Measurements from ENCODE around the gene CDK2AP2. TPM values are rescaled to one million over a fixed set of nuclear protein-coding genes. Genes with fewer than 3 reads are reported as not detected.

The CDK2AP2 gene
- polyA plus RNA-seq, 2 of the 4 experiments (the other 2 are of a cell fraction), result 36.6 to 53.1 TPM

DNA sequence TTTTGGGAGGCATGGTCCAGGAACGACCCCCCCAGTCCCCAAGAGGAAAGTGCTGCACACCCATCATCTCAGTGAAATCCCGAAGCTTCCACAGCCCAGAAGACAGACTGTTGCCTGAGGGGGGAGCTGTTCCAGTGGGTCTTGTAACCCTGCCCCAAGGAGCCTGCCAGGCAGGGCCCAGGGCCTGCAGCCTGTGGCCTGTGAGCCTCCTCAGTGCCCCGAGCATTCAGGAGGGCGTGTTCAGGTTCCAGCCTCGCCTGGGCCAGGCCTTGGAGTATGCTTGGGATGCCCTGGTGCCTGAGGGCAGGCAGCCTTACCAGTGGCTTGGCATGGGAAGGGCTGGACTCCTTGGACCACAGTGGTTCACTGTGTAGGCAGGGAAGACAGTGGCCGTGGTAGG is 33.2 kb upstream of the CDK2AP2 start:
- DNase-seq (ENCODE audit: low read depth in 1 of 2, low spot score in 1 of 2), result no peak
- TF ChIP-seq TFCP2L1 (CRISPR knock-in tag; IDR thresholded peaks at IDR 0.05) (no peak), FOSB (CRISPR knock-in tag; IDR thresholded peaks at IDR 0.05) (no peak), GATA3 (IDR thresholded peaks at IDR 0.05; ENCODE audit: borderline replicate concordance) (no peak), EP300 (IDR thresholded peaks at IDR 0.05) (no peak), MYC (IDR thresholded peaks at IDR 0.05; ENCODE audit: borderline replicate concordance, low read length) (no peak), NPAS2 (CRISPR knock-in tag; IDR thresholded peaks at IDR 0.05; ENCODE audit: borderline replicate concordance) (no peak), JUNB (IDR thresholded peaks at IDR 0.05) (no peak), ZSCAN20 (CRISPR knock-in tag; IDR thresholded peaks at IDR 0.05) (no peak), MAFK (IDR thresholded peaks at IDR 0.05; ENCODE audit: partially characterized antibody) (no peak), CEBPB (IDR thresholded peaks at IDR 0.05) (no peak), ESRRA (IDR thresholded peaks at IDR 0.05; ENCODE audit: borderline replicate concordance, low read length) (no peak), RAD21 (conservative IDR thresholded peaks at IDR 0.05 in 1 of 2, IDR thresholded peaks at IDR 0.05 in 1 of 2) (no peak), EHMT2 (IDR thresholded peaks at IDR 0.05; ENCODE audit: low read depth) (no peak), RFX5 (IDR thresholded peaks at IDR 0.05) (no peak), BHLHE40 (IDR thresholded peaks at IDR 0.05; ENCODE audit: low read depth, low read length) (no peak), JUN (IDR thresholded peaks at IDR 0.05) (no peak), CBX8 (IDR thresholded peaks at IDR 0.05) (no peak), CHD2 (IDR thresholded peaks at IDR 0.05; ENCODE audit: low read length, partially characterized antibody) (no peak)
- TF ChIP-seq, protein P1, sequence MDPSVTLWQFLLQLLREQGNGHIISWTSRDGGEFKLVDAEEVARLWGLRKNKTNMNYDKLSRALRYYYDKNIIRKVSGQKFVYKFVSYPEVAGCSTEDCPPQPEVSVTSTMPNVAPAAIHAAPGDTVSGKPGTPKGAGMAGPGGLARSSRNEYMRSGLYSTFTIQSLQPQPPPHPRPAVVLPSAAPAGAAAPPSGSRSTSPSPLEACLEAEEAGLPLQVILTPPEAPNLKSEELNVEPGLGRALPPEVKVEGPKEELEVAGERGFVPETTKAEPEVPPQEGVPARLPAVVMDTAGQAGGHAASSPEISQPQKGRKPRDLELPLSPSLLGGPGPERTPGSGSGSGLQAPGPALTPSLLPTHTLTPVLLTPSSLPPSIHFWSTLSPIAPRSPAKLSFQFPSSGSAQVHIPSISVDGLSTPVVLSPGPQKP (IDR thresholded peaks at IDR 0.05; ENCODE audit: low read depth, low read length), result no peak
- TF ChIP-seq, protein P2, sequence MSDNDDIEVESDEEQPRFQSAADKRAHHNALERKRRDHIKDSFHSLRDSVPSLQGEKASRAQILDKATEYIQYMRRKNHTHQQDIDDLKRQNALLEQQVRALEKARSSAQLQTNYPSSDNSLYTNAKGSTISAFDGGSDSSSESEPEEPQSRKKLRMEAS (IDR thresholded peaks at IDR 0.05), result no peak
- WGBS (ENCODE audit: missing lambda C conversion rate), result 56% methylated on average over 3 of the region's 6 CpGs

DNA sequence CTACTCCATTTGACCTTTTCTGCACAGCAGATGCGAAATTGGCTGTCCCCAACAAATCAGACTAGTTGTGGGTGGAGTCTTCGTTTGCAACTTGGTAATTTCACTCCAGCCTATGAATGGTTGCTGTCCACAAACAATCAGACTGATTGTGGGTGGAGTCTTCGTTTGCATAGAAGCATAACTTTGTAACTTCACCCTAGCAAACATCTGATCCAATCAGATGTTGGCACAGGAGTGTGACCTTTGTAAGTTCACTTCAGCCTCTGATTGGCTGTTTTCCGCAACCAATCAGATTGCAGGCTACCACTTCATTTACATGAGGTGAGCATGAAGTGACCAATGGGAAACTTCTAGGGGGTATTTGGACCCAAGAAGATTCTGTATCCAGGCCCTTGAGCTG is 31.6 kb upstream of the CDK2AP2 start:
- ChIA-PET POLR2A (no interaction called here), CTCF (interaction anchor here (1.4 kb wide), 1 partner anchor 9 kb away, joined by 3 read pairs; no protein-coding TSS in a partner anchor)
- H3K4me3 ChIP-seq, result no peak overlapping the region
- peaks cover 19% of the 10 kb centered on the region for H3K9me3 ChIP-seq
- no peak overlapping the region for H3K27ac ChIP-seq
- no peak for TF ChIP-seq EHF (CRISPR knock-in tag; IDR thresholded peaks at IDR 0.05)
- ATAC-seq (no peak), DNase-seq (ENCODE audit: low read depth in 1 of 2, low spot score in 1 of 2) (no peak), FAIRE-seq (no peak)
- H3K4me2 ChIP-seq, result no peak overlapping the region
- peaks cover 5% of the 10 kb centered on the region for H3K4me1 ChIP-seq
- WGBS (ENCODE audit: missing lambda C conversion rate), result 63% methylated on average over 4 of the region's 4 CpGs

More for the DNA sequence above, 33.2 kb upstream of the CDK2AP2 start:
- Histone ChIP-seq H3K9me3 (0 out of 3 replicates have a peak, but pooled peaks cover 4% of the 10 kb centered on the region), H3K4me2 (no peak overlapping the region), H3K4me3 (no peak overlapping the region), H3K4me1 (peaks cover 12% of the 10 kb centered on the region), H3K27ac (no peak overlapping the region)
- FAIRE-seq (no peak), ATAC-seq (peak; percentile 41 to 44; a peak in 2 of 6 replicates)
- ChIA-PET POLR2A (no interaction called here), CTCF (interaction anchor here (0.9 to 4.1 kb wide), 4 partner anchors 11 to 42 kb away, joined by 3 to 14 read pairs (median 8); partner anchors contain the start of gene GSTP1)

DNA sequence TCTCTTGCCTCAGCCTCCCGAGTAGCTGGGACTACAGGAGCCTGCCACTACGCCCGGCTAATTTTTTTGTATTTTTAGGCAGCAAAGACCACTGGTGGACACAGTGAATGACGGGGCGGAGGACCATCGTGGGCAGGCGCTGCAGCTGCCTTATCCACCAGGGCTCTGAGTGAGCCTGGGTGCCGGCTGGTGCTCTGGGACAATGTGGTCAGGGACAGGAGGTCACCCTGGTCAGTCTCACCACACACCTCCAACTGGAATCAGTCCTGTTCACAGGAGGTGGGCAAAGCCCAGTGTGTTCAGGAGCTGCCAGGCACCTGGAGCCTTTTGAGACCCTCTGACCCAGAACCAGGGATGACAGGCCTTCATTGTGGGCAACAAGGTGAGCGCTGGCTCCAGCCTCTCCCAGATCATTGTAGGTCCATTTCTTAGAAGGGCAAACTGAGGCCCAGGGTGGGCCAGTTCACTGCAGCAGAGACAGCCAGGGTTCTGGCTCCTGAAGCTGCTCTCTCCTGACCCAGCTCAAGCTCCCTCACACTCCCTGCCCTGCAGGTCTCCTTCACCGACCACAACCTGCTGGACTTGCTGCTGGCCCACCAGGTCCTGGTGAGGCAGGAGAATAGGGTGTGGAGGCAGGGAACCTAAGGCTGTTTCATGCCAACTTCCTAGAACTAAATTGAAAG is 31.0 kb upstream of the CDK2AP2 start:
- WGBS (ENCODE audit: missing lambda C conversion rate), result 86% methylated on average over 10 of the region's 10 CpGs
- no peak for TF ChIP-seq CEBPB (IDR thresholded peaks at IDR 0.05)
- TF ChIP-seq CHD2 (IDR thresholded peaks at IDR 0.05; ENCODE audit: low read length, partially characterized antibody), result no peak
- no peak for TF ChIP-seq RFX5 (IDR thresholded peaks at IDR 0.05)
- TF ChIP-seq NR3C1 (IDR thresholded peaks at IDR 0.05), result no peak
- TF ChIP-seq EHF (CRISPR knock-in tag; IDR thresholded peaks at IDR 0.05), result no peak
- TF ChIP-seq ZNF302 (CRISPR knock-in tag; IDR thresholded peaks at IDR 0.05), result no peak
- TF ChIP-seq GATA3 (IDR thresholded peaks at IDR 0.05; ENCODE audit: borderline replicate concordance), result no peak
- TF ChIP-seq JUNB (IDR thresholded peaks at IDR 0.05), result no peak
- TF ChIP-seq, protein P3, sequence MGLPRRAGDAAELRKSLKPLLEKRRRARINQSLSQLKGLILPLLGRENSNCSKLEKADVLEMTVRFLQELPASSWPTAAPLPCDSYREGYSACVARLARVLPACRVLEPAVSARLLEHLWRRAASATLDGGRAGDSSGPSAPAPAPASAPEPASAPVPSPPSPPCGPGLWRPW (IDR thresholded peaks at IDR 0.05), result no peak
- TF ChIP-seq RAD21 (conservative IDR thresholded peaks at IDR 0.05 in 1 of 2, IDR thresholded peaks at IDR 0.05 in 1 of 2), result no peak
- TF ChIP-seq, protein P4, sequence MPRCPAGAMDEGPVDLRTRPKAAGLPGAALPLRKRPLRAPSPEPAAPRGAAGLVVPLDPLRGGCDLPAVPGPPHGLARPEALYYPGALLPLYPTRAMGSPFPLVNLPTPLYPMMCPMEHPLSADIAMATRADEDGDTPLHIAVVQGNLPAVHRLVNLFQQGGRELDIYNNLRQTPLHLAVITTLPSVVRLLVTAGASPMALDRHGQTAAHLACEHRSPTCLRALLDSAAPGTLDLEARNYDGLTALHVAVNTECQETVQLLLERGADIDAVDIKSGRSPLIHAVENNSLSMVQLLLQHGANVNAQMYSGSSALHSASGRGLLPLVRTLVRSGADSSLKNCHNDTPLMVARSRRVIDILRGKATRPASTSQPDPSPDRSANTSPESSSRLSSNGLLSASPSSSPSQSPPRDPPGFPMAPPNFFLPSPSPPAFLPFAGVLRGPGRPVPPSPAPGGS (IDR thresholded peaks at IDR 0.05), result no peak
- TF ChIP-seq CHD4 (IDR thresholded peaks at IDR 0.05; ENCODE audit: borderline replicate concordance), result no peak
- TF ChIP-seq ZSCAN20 (CRISPR knock-in tag; IDR thresholded peaks at IDR 0.05), result no peak
- TF ChIP-seq MAFK (IDR thresholded peaks at IDR 0.05; ENCODE audit: partially characterized antibody), result no peak
- TF ChIP-seq, protein P5, sequence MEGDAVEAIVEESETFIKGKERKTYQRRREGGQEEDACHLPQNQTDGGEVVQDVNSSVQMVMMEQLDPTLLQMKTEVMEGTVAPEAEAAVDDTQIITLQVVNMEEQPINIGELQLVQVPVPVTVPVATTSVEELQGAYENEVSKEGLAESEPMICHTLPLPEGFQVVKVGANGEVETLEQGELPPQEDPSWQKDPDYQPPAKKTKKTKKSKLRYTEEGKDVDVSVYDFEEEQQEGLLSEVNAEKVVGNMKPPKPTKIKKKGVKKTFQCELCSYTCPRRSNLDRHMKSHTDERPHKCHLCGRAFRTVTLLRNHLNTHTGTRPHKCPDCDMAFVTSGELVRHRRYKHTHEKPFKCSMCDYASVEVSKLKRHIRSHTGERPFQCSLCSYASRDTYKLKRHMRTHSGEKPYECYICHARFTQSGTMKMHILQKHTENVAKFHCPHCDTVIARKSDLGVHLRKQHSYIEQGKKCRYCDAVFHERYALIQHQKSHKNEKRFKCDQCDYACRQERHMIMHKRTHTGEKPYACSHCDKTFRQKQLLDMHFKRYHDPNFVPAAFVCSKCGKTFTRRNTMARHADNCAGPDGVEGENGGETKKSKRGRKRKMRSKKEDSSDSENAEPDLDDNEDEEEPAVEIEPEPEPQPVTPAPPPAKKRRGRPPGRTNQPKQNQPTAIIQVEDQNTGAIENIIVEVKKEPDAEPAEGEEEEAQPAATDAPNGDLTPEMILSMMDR (IDR thresholded peaks at IDR 0.05), result no peak
- TF ChIP-seq HDAC2 (IDR thresholded peaks at IDR 0.05), result no peak
- no peak for TF ChIP-seq FOSB (CRISPR knock-in tag; IDR thresholded peaks at IDR 0.05)
- TF ChIP-seq HOXB5 (CRISPR knock-in tag; IDR thresholded peaks at IDR 0.05), result no peak
- TF ChIP-seq JUN (IDR thresholded peaks at IDR 0.05), result no peak
- TF ChIP-seq SREBF2 (IDR thresholded peaks at IDR 0.05), result no peak
- no peak for FAIRE-seq

More for the DNA sequence above, 31.0 kb upstream of the CDK2AP2 start:
- Histone ChIP-seq H3K4me3 (no peak overlapping the region), H3K4me1 (no peaks in the 10 kb centered on the region; the same call in 2 of the 3 replicates), H3K27ac (no peak overlapping the region), H3K9me3 (peaks cover 25% of the 10 kb centered on the region), H3K4me2 (no peak overlapping the region)
- CTCF ChIA-PET, result interaction anchor here (1.4 to 2.4 kb wide), 2 partner anchors 9 to 17 kb away, joined by 3 to 6 read pairs; no protein-coding TSS in a partner anchor
- no peak for DNase-seq (ENCODE audit: low read depth in 1 of 2, low spot score in 1 of 2)
- ATAC-seq, result peak in 1 of 2 experiments; percentile 46; a peak in 2 of 6 replicates
- POLR2A ChIA-PET, result no interaction called here
